A549 (cell line): ENCODE measurements around the gene ERO1A. TPM values are rescaled to one million over a fixed set of nuclear protein-coding genes. Genes with fewer than 3 reads are reported as not detected.
A peak's percentile ranks its signal among the peaks of the same experiment; 100 is the strongest.

Source experiments
- ATAC-seq, 2 experiments: fragments of 200-7000 bp in 1 of 2; fragments of >200 bp in 1 of 2; cut with Nextera tagmentation in 1 of 2; cut with Tn5 transposase in 1 of 2; 3 replicates each; pipeline versions ENCODE4 v1.8.0 to v1.9.1; 2018 to 2020; ENCODE audit warnings: mild to moderate bottlenecking in 1 of 2, moderate library complexity in 1 of 2
- CTCF ChIA-PET: fragments of 300-600 bp; sonication (Branson Sonifier 250); formaldehyde crosslinking; extraction: SDS; loops from one replicate; lab custom pipeline; 2021; ENCODE audit warnings: antibody characterized with exemption, inconsistent platforms; lab: Yijun Ruan, JAX
- POLR2A ChIA-PET: fragments of 350-600 bp; formaldehyde crosslinking; extraction: SDS; loops from one replicate; lab custom pipeline; 2021; ENCODE audit warnings: antibody characterized with exemption, inconsistent platforms; lab: Yijun Ruan, JAX
- DNase-seq, 2 experiments: peaks; one replicate each; pipeline versions ENCODE4 v3.0.0 to v3.0.0-alpha.2; 2011 to 2016; ENCODE audit warnings: low read depth in 1 of 2, low spot score in 1 of 2
- FAIRE-seq: peaks from 2 replicates; lab custom pipeline; 2011; peaks lifted over from hg19 to GRCh38; lab: Jason Lieb, UNC
- H3K27ac ChIP-seq, 2 experiments: fragments of >200 bp; sonication (Bioruptor Twin); formaldehyde crosslinking; 3 replicates each; pipeline ENCODE4 v1.5.1; 2016 to 2017
- H3K4me1 ChIP-seq: fragments of >200 bp; sonication (Bioruptor Twin); formaldehyde crosslinking; 3 replicates; pipeline ENCODE4 v1.6.1; 2016
- H3K4me2 ChIP-seq: fragments of >200 bp; sonication (Bioruptor Twin); formaldehyde crosslinking; 3 replicates; pipeline ENCODE4 v1.6.1; 2016
- H3K4me3 ChIP-seq: fragments of >200 bp; sonication (Bioruptor Twin); formaldehyde crosslinking; 3 replicates; pipeline ENCODE4 v1.5.1; 2016
- H3K9me3 ChIP-seq: fragments of >200 bp; sonication (Bioruptor Twin); formaldehyde crosslinking; 3 replicates; pipeline ENCODE4 v1.6.1; 2016
- BCL3 ChIP-seq: fragments of >200 bp; sonication (Bioruptor Twin); formaldehyde crosslinking; IDR thresholded peaks from 3 replicates; pipeline ENCODE4 v1.6.1; 2016
- CBX8 ChIP-seq: fragments of 200-600 bp; sonication (generic); IDR thresholded peaks from 2 replicates; pipeline ENCODE4 v1.6.1; 2016
- EHF ChIP-seq: fragments of 250-450 bp; sonication (Bioruptor Pico); IDR thresholded peaks from 2 replicates; pipeline ENCODE4 v1.5.0; 2020; ENCODE audit warnings: mild to moderate bottlenecking
- ELK1 ChIP-seq: fragments of 150-350 bp; IDR thresholded peaks from 2 replicates; pipeline ENCODE4 v1.6.1; 2014; ENCODE audit warnings: low read depth, mild to moderate bottlenecking, low read length
- HES2 ChIP-seq: fragments of >200 bp; sonication (Bioruptor Twin); formaldehyde crosslinking; IDR thresholded peaks from 2 replicates; pipeline ENCODE4 v1.6.1; 2016
- HEYL ChIP-seq: fragments of 250-450 bp; sonication (Bioruptor Pico); IDR thresholded peaks from 2 replicates; pipeline ENCODE4 v1.8.0; 2021; ENCODE audit warnings: mild to moderate bottlenecking, moderate library complexity
- HOXA7 ChIP-seq: fragments of 250-450 bp; sonication (Bioruptor Pico); IDR thresholded peaks from 2 replicates; pipeline ENCODE4 v1.5.0; 2020; ENCODE audit warnings: mild to moderate bottlenecking, moderate library complexity
- JUN ChIP-seq, 2 experiments: fragments of >200 bp; sonication (Bioruptor Twin); formaldehyde crosslinking; IDR thresholded peaks; 2 replicates in 1 of 2; 3 replicates in 1 of 2; pipeline ENCODE4 v1.6.1; 2016 to 2017
- KDM5A ChIP-seq: fragments of 200-600 bp; sonication (generic); IDR thresholded peaks from 2 replicates; pipeline ENCODE4 v1.6.1; 2016; ENCODE audit warnings: antibody characterized with exemption, mild to moderate bottlenecking
- NR3C1 ChIP-seq: fragments of >200 bp; sonication (Bioruptor Twin); formaldehyde crosslinking; IDR thresholded peaks from 3 replicates; pipeline ENCODE4 v1.6.1; 2017
- POLR2A ChIP-seq: IDR thresholded peaks from 2 replicates; pipeline ENCODE4 v1.6.1; 2012; ENCODE audit warnings: mild to moderate bottlenecking, low read length
- POLR2AphosphoS2 ChIP-seq: conservative IDR thresholded peaks from 2 replicates; pipeline ENCODE4 v1.6.1; 2012; ENCODE audit warnings: low read length, improper control_type of control experiment, inconsistent platforms
- RFX5 ChIP-seq: fragments of 450-650 bp; IDR thresholded peaks from 2 replicates; pipeline ENCODE4 v1.7.1; 2014; ENCODE audit warnings: antibody characterized with exemption, mild to moderate bottlenecking, moderate library complexity
- RNF2 ChIP-seq: fragments of 200-600 bp; sonication (generic); IDR thresholded peaks from 2 replicates; pipeline ENCODE4 v1.6.1; 2016; ENCODE audit warnings: low read depth, mild to moderate bottlenecking, antibody characterized with exemption, moderate library complexity, borderline replicate concordance
- SMC3 ChIP-seq: fragments of >200 bp; sonication (Bioruptor Twin); formaldehyde crosslinking; IDR thresholded peaks from 3 replicates; pipeline ENCODE4 v1.6.1; 2018; ENCODE audit warnings: inconsistent platforms
- TP53 ChIP-seq: fragments of 250-450 bp; sonication (Bioruptor Pico); IDR thresholded peaks from 2 replicates; pipeline ENCODE4 v1.5.0; 2021; ENCODE audit warnings: mild to moderate bottlenecking, moderate library complexity
- ZC3H11A ChIP-seq: fragments of 450-650 bp; IDR thresholded peaks from 2 replicates; pipeline ENCODE4 v1.6.1; 2014; ENCODE audit warnings: antibody characterized with exemption, mild to moderate bottlenecking
- WGBS: methylation state at CpG from one replicate; pipeline ENCODE4 v1.1.6; 2017; ENCODE audit errors: missing lambda C conversion rate; 5-methylcytosine and 5-hydroxymethylcytosine counted together
- polyA plus RNA-seq, 4 experiments: library from polyadenylated mRNA; depleted of rRNA in 3 of 4; stranded (reverse); fragments of >200 nt; fragmentation: RNase III in 1 of 4; extraction: RNeasy Plus Mini Kit Qiagen cat#74134 plus additional on column Dnase treatment in 1 of 4; gene quantifications; 2 replicates in 3 of 4; 3 replicates in 1 of 4; pipeline ENCODE4 v1.2.3, GENCODE V29; 2011 to 2017
- TF ChIP-seq, protein P1 (sequence below): fragments of >200 bp; sonication (Bioruptor Twin); formaldehyde crosslinking; IDR thresholded peaks from 3 replicates; pipeline ENCODE4 v1.5.1; 2016
- TF ChIP-seq, protein P2 (sequence below): fragments of 450-650 bp; IDR thresholded peaks from 2 replicates; pipeline ENCODE4 v1.6.1; 2014; ENCODE audit warnings: antibody characterized with exemption
- TF ChIP-seq, protein P3 (sequence below): IDR thresholded peaks from 2 replicates; pipeline ENCODE4 v1.6.1; 2012
- TF ChIP-seq, protein P4 (sequence below): fragments of 200-600 bp; sonication (generic); IDR thresholded peaks from 2 replicates; pipeline ENCODE4 v1.6.1; 2016; ENCODE audit warnings: antibody characterized with exemption, mild to moderate bottlenecking, moderate library complexity

The ERO1A gene
- polyA plus RNA-seq, 2 of the 4 experiments (the other 2 are of a cell fraction), result 39.2 to 69.1 TPM

DNA sequence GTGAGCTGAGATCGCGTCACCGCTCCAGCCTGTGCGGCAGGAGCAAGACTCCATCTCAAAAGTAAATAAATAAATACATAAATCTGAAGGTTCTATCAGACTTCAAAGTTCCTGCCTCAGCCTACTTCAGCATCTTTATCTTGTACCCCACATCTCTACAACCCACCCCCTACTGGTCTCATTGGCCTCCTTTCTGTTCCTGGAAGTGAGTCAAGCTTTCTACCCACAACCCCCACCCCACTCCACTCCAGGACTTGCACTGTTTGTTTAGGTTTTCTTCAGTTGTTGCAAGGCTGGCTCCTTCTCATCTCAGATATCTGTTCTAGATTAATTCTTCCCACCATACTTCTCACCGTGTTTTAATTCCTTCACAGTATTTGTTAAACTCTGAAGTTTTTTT lies 10.9 kb upstream of the ERO1A start:
- Histone ChIP-seq H3K27ac (peak overlapping the region; percentile 85 to 93), H3K4me3 (peak overlapping the region; percentile 96), H3K4me1 (peaks cover 30% of the 10 kb centered on the region), H3K9me3 (no peaks in the 10 kb centered on the region), H3K4me2 (peak overlapping the region; percentile 87)
- TF ChIP-seq JUN (IDR thresholded peaks at IDR 0.05) (no peak), HOXA7 (CRISPR knock-in tag) (no peak), EHF (CRISPR knock-in tag) (no peak), HEYL (no peak), TP53 (CRISPR knock-in tag) (no peak), BCL3 (no peak), NR3C1 (no peak), KDM5A (no peak)
- TF ChIP-seq, protein P1, sequence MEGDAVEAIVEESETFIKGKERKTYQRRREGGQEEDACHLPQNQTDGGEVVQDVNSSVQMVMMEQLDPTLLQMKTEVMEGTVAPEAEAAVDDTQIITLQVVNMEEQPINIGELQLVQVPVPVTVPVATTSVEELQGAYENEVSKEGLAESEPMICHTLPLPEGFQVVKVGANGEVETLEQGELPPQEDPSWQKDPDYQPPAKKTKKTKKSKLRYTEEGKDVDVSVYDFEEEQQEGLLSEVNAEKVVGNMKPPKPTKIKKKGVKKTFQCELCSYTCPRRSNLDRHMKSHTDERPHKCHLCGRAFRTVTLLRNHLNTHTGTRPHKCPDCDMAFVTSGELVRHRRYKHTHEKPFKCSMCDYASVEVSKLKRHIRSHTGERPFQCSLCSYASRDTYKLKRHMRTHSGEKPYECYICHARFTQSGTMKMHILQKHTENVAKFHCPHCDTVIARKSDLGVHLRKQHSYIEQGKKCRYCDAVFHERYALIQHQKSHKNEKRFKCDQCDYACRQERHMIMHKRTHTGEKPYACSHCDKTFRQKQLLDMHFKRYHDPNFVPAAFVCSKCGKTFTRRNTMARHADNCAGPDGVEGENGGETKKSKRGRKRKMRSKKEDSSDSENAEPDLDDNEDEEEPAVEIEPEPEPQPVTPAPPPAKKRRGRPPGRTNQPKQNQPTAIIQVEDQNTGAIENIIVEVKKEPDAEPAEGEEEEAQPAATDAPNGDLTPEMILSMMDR, result no peak
- TF ChIP-seq, protein P2, sequence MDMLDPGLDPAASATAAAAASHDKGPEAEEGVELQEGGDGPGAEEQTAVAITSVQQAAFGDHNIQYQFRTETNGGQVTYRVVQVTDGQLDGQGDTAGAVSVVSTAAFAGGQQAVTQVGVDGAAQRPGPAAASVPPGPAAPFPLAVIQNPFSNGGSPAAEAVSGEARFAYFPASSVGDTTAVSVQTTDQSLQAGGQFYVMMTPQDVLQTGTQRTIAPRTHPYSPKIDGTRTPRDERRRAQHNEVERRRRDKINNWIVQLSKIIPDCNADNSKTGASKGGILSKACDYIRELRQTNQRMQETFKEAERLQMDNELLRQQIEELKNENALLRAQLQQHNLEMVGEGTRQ, result no peak
- TF ChIP-seq, protein P3, sequence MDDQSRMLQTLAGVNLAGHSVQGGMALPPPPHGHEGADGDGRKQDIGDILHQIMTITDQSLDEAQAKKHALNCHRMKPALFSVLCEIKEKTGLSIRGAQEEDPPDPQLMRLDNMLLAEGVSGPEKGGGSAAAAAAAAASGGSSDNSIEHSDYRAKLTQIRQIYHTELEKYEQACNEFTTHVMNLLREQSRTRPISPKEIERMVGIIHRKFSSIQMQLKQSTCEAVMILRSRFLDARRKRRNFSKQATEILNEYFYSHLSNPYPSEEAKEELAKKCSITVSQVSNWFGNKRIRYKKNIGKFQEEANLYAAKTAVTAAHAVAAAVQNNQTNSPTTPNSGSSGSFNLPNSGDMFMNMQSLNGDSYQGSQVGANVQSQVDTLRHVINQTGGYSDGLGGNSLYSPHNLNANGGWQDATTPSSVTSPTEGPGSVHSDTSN, result no peak
- 88% methylated on average over 5 of the region's 5 CpGs for WGBS
- DNase-seq (peak in 1 of 2 experiments; percentile 20), FAIRE-seq (no peak), ATAC-seq (peak; percentile 7 to 46; a peak in 4 of 6 replicates)
- ChIA-PET CTCF (interaction anchor here (0.8 to 1.4 kb wide), 2 partner anchors 9 to 14 kb away, joined by 4 to 5 read pairs; no protein-coding TSS in a partner anchor), POLR2A (interaction anchor here (0.8 to 1.3 kb wide), 2 partner anchors 11 to 23 kb away, joined by 6 to 7 read pairs; partner anchors contain the start of genes ERO1A and STYX)

DNA sequence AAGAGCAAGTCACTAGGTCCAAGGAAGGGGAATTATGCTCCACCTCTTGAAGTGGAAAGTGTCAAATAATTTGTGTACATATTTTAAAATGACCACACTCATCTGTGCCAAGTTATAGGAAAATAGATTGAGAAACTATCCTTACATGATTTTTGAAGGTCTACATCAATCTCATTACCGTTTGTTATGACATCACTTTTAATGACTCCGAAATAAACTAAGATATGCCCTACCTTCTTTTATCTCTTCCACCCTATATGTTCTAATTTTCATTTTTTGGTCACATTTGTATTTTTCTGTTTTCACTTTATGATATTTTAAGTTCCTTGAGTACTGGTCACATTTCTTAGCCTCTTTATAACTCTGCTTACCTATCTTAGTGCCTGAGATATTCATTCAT lies 8.3 kb upstream of the ERO1A start:
- 86% methylated on average over 2 of the region's 2 CpGs for WGBS
- ChIA-PET CTCF (no interaction called here), POLR2A (no interaction called here)
- Histone ChIP-seq H3K4me3 (no peak overlapping the region), H3K4me2 (peak overlapping the region; percentile 40; the same call in 1 of the 3 replicates), H3K4me1 (peaks cover 38% of the 10 kb centered on the region), H3K9me3 (no peaks in the 10 kb centered on the region), H3K27ac (peak overlapping the region in 1 of 2 experiments; percentile 19; a peak in 1 of 6 replicates)
- FAIRE-seq (no peak), ATAC-seq (no peak), DNase-seq (no peak)
- TF ChIP-seq ELK1 (no peak), CBX8 (no peak), HES2 (no peak), POLR2A (no peak), SMC3 (no peak), POLR2AphosphoS2 (no peak), RFX5 (no peak), ZC3H11A (no peak), RNF2 (no peak)
- TF ChIP-seq, protein P4, sequence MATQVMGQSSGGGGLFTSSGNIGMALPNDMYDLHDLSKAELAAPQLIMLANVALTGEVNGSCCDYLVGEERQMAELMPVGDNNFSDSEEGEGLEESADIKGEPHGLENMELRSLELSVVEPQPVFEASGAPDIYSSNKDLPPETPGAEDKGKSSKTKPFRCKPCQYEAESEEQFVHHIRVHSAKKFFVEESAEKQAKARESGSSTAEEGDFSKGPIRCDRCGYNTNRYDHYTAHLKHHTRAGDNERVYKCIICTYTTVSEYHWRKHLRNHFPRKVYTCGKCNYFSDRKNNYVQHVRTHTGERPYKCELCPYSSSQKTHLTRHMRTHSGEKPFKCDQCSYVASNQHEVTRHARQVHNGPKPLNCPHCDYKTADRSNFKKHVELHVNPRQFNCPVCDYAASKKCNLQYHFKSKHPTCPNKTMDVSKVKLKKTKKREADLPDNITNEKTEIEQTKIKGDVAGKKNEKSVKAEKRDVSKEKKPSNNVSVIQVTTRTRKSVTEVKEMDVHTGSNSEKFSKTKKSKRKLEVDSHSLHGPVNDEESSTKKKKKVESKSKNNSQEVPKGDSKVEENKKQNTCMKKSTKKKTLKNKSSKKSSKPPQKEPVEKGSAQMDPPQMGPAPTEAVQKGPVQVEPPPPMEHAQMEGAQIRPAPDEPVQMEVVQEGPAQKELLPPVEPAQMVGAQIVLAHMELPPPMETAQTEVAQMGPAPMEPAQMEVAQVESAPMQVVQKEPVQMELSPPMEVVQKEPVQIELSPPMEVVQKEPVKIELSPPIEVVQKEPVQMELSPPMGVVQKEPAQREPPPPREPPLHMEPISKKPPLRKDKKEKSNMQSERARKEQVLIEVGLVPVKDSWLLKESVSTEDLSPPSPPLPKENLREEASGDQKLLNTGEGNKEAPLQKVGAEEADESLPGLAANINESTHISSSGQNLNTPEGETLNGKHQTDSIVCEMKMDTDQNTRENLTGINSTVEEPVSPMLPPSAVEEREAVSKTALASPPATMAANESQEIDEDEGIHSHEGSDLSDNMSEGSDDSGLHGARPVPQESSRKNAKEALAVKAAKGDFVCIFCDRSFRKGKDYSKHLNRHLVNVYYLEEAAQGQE, result no peak
